HCT116 (cell line): ENCODE data around the gene MAB21L3. TPM values are rescaled to one million over a fixed set of nuclear protein-coding genes. Genes with fewer than 3 reads are reported as not detected.

Experiments
- ATAC-seq: fragments of 200-7000 bp; cut with Tn5 transposase; 2 replicates; pipeline ENCODE4 v1.9.1; 2020; ENCODE audit warnings: mild to moderate bottlenecking, moderate library complexity
- BruUV-seq: library from RNA; stranded (reverse); fragments of 400-500 nt; replicated peaks from 2 replicates; lab custom pipeline; 2021; lab: Mats Ljungman, UMichigan
- CTCF ChIA-PET: fragments of 300-600 bp; sonication (Branson Sonifier 250); formaldehyde crosslinking; loops from one replicate; lab custom pipeline; 2021; ENCODE audit warnings: antibody characterized with exemption; lab: Charles Lee
- POLR2A ChIA-PET: fragments of 300-600, 350-600 bp; sonication (Branson Sonifier 250); formaldehyde crosslinking; loops from one replicate; lab custom pipeline; 2021; ENCODE audit warnings: antibody characterized with exemption; lab: Charles Lee
- RAD21 ChIA-PET, 2 experiments: fragments of 300-600 bp; sonication (Branson Sonifier 250); formaldehyde crosslinking; loops; one replicate each; lab custom pipeline; 2023; ENCODE audit warnings: low total read pairs in 2 of 2; ENCODE audit not compliant: uncharacterized antibody in 2 of 2, unreplicated experiment in 2 of 2, low non-redundant PET in 1 of 2; lab: Charles Lee
- DNase-seq: peaks from one replicate; pipeline ENCODE4 v3.0.0-alpha.2; 2010; ENCODE audit warnings: low read depth, low spot score
- H2AFZ ChIP-seq: fragments of 200-600 bp; shearing (Covaris generic), sonication (generic); 2 replicates; pipeline ENCODE4 v1.6.1; 2017; ENCODE audit warnings: low read depth, mixed run types, mixed read lengths, antibody characterized with exemption, low read length; ENCODE audit not compliant: poor library complexity, severe bottlenecking
- H3K27ac ChIP-seq: 2 replicates; pipeline ENCODE4 v1.5.1; 2012; ENCODE audit warnings: low read depth, low read length
- H3K27me3 ChIP-seq: fragments of 200-600 bp; sonication (generic); 2 replicates; pipeline ENCODE4 v1.6.1; 2016; ENCODE audit warnings: mixed run types, low read length, mixed read lengths; ENCODE audit not compliant: insufficient read depth
- H3K36me3 ChIP-seq, 2 experiments: fragments of 200-500 bp in 1 of 2; fragments of 200-600 bp in 1 of 2; sonication (Bioruptor generic) in 1 of 2; sonication (generic) in 1 of 2; 2 replicates each; pipeline versions ENCODE4 v1.5.1 to v1.6.1; 2014 to 2016; ENCODE audit warnings: low read length in 2 of 2, inconsistent platforms in 1 of 2, mixed read lengths in 1 of 2, mixed run types in 1 of 2; ENCODE audit not compliant: insufficient read depth in 2 of 2, control insufficient read depth in 1 of 2
- H3K4me1 ChIP-seq, 2 experiments: fragments of 200-600 bp in 1 of 2; sonication (generic) in 1 of 2; 2 replicates each; pipeline versions ENCODE4 v1.5.1 to v1.6.1; 2012 to 2017; ENCODE audit warnings: low read length in 2 of 2, inconsistent platforms in 1 of 2, mild to moderate bottlenecking in 1 of 2, mixed read lengths in 1 of 2, mixed run types in 1 of 2, moderate library complexity in 1 of 2; ENCODE audit not compliant: insufficient read depth in 2 of 2, control insufficient read depth in 1 of 2
- H3K4me2 ChIP-seq: fragments of 200-600 bp; sonication (generic); 2 replicates; pipeline ENCODE4 v1.6.1; 2017; ENCODE audit warnings: mixed run types, low read length, mixed read lengths
- H3K4me3 ChIP-seq, 2 experiments: fragments of 200-600 bp in 1 of 2; sonication (generic) in 1 of 2; replicated peaks in 1 of 2; 2 replicates each; pipeline ENCODE4 v1.5.1; 2011 to 2016; ENCODE audit warnings: low read length in 2 of 2, control low read depth in 1 of 2, low read depth in 1 of 2, mild to moderate bottlenecking in 1 of 2, mixed read lengths in 1 of 2, mixed run types in 1 of 2
- H3K79me2 ChIP-seq: fragments of 200-600 bp; sonication (generic); 2 replicates; pipeline ENCODE4 v1.6.1; 2017; ENCODE audit warnings: mild to moderate bottlenecking, mixed run types, low read length, moderate library complexity, mixed read lengths; ENCODE audit not compliant: insufficient read depth
- H3K9ac ChIP-seq: fragments of 200-600 bp; sonication (generic); 2 replicates; pipeline ENCODE4 v1.6.1; 2016; ENCODE audit warnings: low read length, mixed read lengths
- H3K9me2 ChIP-seq: fragments of 200-600 bp; sonication (generic), shearing (Covaris generic); 2 replicates; pipeline ENCODE4 v1.6.1; 2017; ENCODE audit warnings: mixed run types, mild to moderate bottlenecking, moderate library complexity; ENCODE audit not compliant: insufficient read depth
- H3K9me3 ChIP-seq, 2 experiments: fragments of 200-500 bp in 1 of 2; fragments of 200-600 bp in 1 of 2; sonication (Bioruptor generic) in 1 of 2; sonication (generic) in 1 of 2; 2 replicates each; pipeline ENCODE4 v1.6.1; 2014 to 2017; ENCODE audit warnings: low read length in 2 of 2, mixed read lengths in 2 of 2, inconsistent platforms in 1 of 2, low read depth in 1 of 2, mild to moderate bottlenecking in 1 of 2, mixed run types in 1 of 2, moderate library complexity in 1 of 2; ENCODE audit not compliant: control insufficient read depth in 1 of 2, insufficient read depth in 1 of 2
- H4K20me1 ChIP-seq: fragments of 200-600 bp; sonication (generic), shearing (Covaris generic); 2 replicates; pipeline ENCODE4 v1.6.1; 2017; ENCODE audit warnings: mixed run types, mild to moderate bottlenecking, moderate library complexity; ENCODE audit not compliant: insufficient read depth
- CEBPB ChIP-seq: IDR thresholded peaks from 2 replicates; pipeline ENCODE4 v1.6.1; 2012; ENCODE audit warnings: low read depth
- ELF1 ChIP-seq: IDR thresholded peaks from 2 replicates; pipeline ENCODE4 v1.6.1; 2012; ENCODE audit warnings: low read depth, borderline replicate concordance
- FOSL1 ChIP-seq: IDR thresholded peaks from 2 replicates; pipeline ENCODE4 v1.6.1; 2012; ENCODE audit warnings: low read depth
- JUND ChIP-seq: IDR thresholded peaks from 2 replicates; pipeline ENCODE4 v1.6.1; 2012
- POLR2A ChIP-seq: IDR thresholded peaks from 2 replicates; pipeline ENCODE4 v1.7.0; 2011; ENCODE audit warnings: borderline replicate concordance; ENCODE audit not compliant: insufficient read depth, insufficient read length; ENCODE audit errors: extremely low read depth
- POLR2AphosphoS5 ChIP-seq: IDR thresholded peaks from 2 replicates; pipeline ENCODE4 v1.6.1; 2011; ENCODE audit warnings: mild to moderate bottlenecking, low read depth, low read length, moderate library complexity
- SIN3A ChIP-seq: IDR thresholded peaks from 2 replicates; pipeline ENCODE4 v1.6.1; 2012; ENCODE audit warnings: low read depth
- SP1 ChIP-seq: IDR thresholded peaks from 2 replicates; pipeline ENCODE4 v1.6.1; 2012; ENCODE audit warnings: low read depth
- ZFX ChIP-seq: fragments of 450-650 bp; IDR thresholded peaks from 2 replicates; pipeline ENCODE4 v1.6.1; 2017
- ZNF274 ChIP-seq: fragments of 200-500 bp; sonication (Bioruptor generic); IDR thresholded peaks from 2 replicates; pipeline ENCODE4 v1.6.1; 2014; ENCODE audit warnings: mild to moderate bottlenecking, low read depth, low read length, inconsistent platforms
- intact Hi-C: fragments of 100-400 bp; cut with micrococcal nuclease; formaldehyde crosslinking; loops from 2 replicates; pipeline ENCODE4 v1.10.0; 2022
- total RNA-seq: library from RNA; stranded (reverse); gene quantifications from one replicate; pipeline ENCODE4 v1.2.1, GENCODE V29; 2021; ENCODE audit not compliant: unreplicated experiment
- TF ChIP-seq, protein P1 (sequence below): IDR thresholded peaks from 2 replicates; pipeline ENCODE4 v1.6.1; 2011; ENCODE audit warnings: mild to moderate bottlenecking, low read length, moderate library complexity; ENCODE audit not compliant: insufficient replicate concordance; ENCODE audit errors: extremely low read depth
- TF ChIP-seq, protein P2 (sequence below): IDR thresholded peaks from 2 replicates; pipeline ENCODE4 v1.6.1; 2012
- TF ChIP-seq, protein P3 (sequence below): IDR thresholded peaks from 2 replicates; pipeline ENCODE4 v1.6.1; 2012; ENCODE audit warnings: low read depth

MAB21L3 gene
- total RNA-seq, 1 experiment from 2014 or later = not detected

DNA sequence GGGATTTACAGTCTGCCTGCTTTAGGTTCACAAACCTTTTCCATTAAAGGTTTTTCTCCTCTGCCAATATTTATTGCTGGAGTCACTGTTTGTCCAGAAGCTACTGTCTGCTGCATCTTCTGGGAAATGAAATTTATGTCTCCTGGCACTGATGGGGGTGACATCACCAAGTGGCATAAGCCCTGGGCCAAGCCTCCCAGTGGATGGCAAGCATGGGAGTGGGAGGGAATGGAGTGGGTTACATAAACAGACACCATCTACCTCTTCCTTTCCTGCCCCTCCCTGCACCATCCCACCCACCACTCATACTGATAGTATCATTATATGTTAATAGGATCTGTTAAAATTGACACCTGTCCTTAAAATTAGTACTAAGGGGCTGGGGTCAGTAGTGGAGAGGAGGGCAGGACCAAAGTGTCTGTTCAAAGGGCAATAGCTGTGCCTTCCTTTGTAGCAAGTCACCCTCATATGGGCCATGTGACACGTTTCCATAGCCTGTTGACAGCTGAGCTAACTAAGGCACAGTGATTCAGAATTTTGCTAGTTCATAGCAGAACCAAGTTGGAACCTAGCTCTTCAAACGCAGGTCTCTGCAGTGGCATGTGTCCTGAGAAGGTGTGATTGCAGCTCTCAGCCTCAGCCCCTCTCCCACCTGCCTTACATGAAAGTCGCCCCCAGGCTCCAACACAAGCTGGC, 71.0 kb downstream of the MAB21L3 start:
- no peaks in the 10 kb centered on the region for H3K9me2 ChIP-seq
- ChIA-PET CTCF (no interaction called here), RAD21 (no interaction called here), POLR2A (no interaction called here)
- no TSS peak for BruUV-seq
- H3K4me2 ChIP-seq = no peak overlapping the region
- no peak overlapping the region for H3K9ac ChIP-seq
- no peak overlapping the region for H2AFZ ChIP-seq
- intact Hi-C loops = no loop called here
- H3K27me3 ChIP-seq = peaks cover 5% of the 10 kb centered on the region; the same call in 1 of the 2 replicates
- DNase-seq = no peak
- H3K4me3 ChIP-seq = no peak overlapping the region
- no peaks in the 10 kb centered on the region for H3K79me2 ChIP-seq
- no peak for ATAC-seq
- no peaks in the 10 kb centered on the region for H4K20me1 ChIP-seq
- TF ChIP-seq POLR2A (no peak), FOSL1 (no peak), ZFX (no peak), ZNF274 (no peak), JUND (no peak), SIN3A (no peak), SP1 (no peak), POLR2AphosphoS5 (no peak), ELF1 (no peak), CEBPB (no peak)
- TF ChIP-seq, protein P1, sequence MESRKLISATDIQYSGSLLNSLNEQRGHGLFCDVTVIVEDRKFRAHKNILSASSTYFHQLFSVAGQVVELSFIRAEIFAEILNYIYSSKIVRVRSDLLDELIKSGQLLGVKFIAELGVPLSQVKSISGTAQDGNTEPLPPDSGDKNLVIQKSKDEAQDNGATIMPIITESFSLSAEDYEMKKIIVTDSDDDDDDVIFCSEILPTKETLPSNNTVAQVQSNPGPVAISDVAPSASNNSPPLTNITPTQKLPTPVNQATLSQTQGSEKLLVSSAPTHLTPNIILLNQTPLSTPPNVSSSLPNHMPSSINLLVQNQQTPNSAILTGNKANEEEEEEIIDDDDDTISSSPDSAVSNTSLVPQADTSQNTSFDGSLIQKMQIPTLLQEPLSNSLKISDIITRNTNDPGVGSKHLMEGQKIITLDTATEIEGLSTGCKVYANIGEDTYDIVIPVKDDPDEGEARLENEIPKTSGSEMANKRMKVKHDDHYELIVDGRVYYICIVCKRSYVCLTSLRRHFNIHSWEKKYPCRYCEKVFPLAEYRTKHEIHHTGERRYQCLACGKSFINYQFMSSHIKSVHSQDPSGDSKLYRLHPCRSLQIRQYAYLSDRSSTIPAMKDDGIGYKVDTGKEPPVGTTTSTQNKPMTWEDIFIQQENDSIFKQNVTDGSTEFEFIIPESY = no peak
- TF ChIP-seq, protein P2, sequence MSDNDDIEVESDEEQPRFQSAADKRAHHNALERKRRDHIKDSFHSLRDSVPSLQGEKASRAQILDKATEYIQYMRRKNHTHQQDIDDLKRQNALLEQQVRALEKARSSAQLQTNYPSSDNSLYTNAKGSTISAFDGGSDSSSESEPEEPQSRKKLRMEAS = no peak
- TF ChIP-seq, protein P3, sequence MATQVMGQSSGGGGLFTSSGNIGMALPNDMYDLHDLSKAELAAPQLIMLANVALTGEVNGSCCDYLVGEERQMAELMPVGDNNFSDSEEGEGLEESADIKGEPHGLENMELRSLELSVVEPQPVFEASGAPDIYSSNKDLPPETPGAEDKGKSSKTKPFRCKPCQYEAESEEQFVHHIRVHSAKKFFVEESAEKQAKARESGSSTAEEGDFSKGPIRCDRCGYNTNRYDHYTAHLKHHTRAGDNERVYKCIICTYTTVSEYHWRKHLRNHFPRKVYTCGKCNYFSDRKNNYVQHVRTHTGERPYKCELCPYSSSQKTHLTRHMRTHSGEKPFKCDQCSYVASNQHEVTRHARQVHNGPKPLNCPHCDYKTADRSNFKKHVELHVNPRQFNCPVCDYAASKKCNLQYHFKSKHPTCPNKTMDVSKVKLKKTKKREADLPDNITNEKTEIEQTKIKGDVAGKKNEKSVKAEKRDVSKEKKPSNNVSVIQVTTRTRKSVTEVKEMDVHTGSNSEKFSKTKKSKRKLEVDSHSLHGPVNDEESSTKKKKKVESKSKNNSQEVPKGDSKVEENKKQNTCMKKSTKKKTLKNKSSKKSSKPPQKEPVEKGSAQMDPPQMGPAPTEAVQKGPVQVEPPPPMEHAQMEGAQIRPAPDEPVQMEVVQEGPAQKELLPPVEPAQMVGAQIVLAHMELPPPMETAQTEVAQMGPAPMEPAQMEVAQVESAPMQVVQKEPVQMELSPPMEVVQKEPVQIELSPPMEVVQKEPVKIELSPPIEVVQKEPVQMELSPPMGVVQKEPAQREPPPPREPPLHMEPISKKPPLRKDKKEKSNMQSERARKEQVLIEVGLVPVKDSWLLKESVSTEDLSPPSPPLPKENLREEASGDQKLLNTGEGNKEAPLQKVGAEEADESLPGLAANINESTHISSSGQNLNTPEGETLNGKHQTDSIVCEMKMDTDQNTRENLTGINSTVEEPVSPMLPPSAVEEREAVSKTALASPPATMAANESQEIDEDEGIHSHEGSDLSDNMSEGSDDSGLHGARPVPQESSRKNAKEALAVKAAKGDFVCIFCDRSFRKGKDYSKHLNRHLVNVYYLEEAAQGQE = no peak
- TF ChIP-seq, all 23 proteins: peak for 0
- no peak overlapping the region for H3K27ac ChIP-seq
- no peaks in the 10 kb centered on the region for H3K36me3 ChIP-seq
- H3K4me1 ChIP-seq = peaks cover 0 to 8% of the 10 kb centered on the region in 2 experiments; a peak in 1 of 4 replicates
- no peaks in the 10 kb centered on the region for H3K9me3 ChIP-seq

Other genes with a start within 250 kb of the MAB21L3 start
- gene SLC22A15, start 134.9 kb upstream of the MAB21L3 start, total RNA-seq = 3.1 TPM